Transverse colon (tissue), 4 donors: Measurements from ENCODE around the gene CRHBP.

ENCODE experiments used
- POLR2A ChIP-seq: fragments of 450-650 bp; IDR thresholded peaks from one replicate; pipeline ENCODE4 v1.6.1; 2016; ENCODE audit warnings: antibody characterized with exemption, mild to moderate bottlenecking, moderate library complexity
- POLR2AphosphoS5 ChIP-seq, 3 donors: sonication (generic); formaldehyde crosslinking; IDR thresholded peaks; one replicate each; pipeline ENCODE4 v1.6.1; 2016; ENCODE audit warnings: antibody characterized with exemption in 3 of 3
- TF ChIP-seq, protein P1 (sequence below), 5 experiments: fragments of 200-600 bp in 3 of 5; fragments of 450-650 bp in 2 of 5; sonication (generic) in 3 of 5; IDR thresholded peaks; 1 replicate in 2 of 5; 2 replicates in 3 of 5; pipeline ENCODE4 v1.5.1; 2016 to 2017; ENCODE audit warnings: antibody characterized with exemption in 5 of 5, inconsistent platforms in 3 of 5, mild to moderate bottlenecking in 2 of 5, moderate library complexity in 1 of 5

DNA sequence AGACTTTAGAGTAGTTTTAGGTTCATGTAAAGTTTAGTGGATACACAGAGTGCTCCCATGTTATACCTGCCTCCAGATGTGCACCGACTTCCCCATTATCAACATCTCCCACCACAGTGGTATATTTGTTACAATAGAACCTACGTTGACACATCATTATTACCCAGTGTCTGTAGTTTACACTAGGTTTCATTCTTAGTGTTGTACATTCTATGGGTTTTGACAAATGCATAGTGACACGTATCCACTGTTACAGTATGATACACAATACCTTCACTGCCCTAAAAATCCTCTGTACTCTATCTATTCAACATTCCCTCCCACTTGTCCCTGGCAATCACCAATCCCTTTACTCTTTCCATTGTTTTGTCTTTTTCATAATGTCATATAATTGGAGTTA lies 34.3 kb upstream of the CRHBP start:
- TF ChIP-seq, protein P1, sequence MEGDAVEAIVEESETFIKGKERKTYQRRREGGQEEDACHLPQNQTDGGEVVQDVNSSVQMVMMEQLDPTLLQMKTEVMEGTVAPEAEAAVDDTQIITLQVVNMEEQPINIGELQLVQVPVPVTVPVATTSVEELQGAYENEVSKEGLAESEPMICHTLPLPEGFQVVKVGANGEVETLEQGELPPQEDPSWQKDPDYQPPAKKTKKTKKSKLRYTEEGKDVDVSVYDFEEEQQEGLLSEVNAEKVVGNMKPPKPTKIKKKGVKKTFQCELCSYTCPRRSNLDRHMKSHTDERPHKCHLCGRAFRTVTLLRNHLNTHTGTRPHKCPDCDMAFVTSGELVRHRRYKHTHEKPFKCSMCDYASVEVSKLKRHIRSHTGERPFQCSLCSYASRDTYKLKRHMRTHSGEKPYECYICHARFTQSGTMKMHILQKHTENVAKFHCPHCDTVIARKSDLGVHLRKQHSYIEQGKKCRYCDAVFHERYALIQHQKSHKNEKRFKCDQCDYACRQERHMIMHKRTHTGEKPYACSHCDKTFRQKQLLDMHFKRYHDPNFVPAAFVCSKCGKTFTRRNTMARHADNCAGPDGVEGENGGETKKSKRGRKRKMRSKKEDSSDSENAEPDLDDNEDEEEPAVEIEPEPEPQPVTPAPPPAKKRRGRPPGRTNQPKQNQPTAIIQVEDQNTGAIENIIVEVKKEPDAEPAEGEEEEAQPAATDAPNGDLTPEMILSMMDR (IDR thresholded peaks at IDR 0.05), result no peak
- no peak for TF ChIP-seq POLR2AphosphoS5 (IDR thresholded peaks at IDR 0.05)
- TF ChIP-seq POLR2A, result no peak
